A673 (cell line): ENCODE data around the gene XRCC1.
"Not testable (repeated sequence)": the region's sequence is repeated elsewhere in the genome, so short reads cannot be mapped to it uniquely, and the experiment has no call there.

Experiments
- EZH2 ChIP-seq: fragments of 200-600 bp; sonication (generic); IDR thresholded peaks from 2 replicates; pipeline ENCODE4 v1.6.1; 2017; ENCODE audit warnings: borderline replicate concordance, low read depth, mild to moderate bottlenecking, mixed read lengths, antibody characterized with exemption, low read length; ENCODE audit not compliant: poor library complexity, severe bottlenecking
- TF ChIP-seq, protein P1 (sequence below): fragments of 300-800, 200-600 bp; sonication (generic); conservative IDR thresholded peaks from 2 replicates; pipeline ENCODE4 v1.5.1; 2017; ENCODE audit warnings: low read depth, mild to moderate bottlenecking, antibody characterized with exemption, low read length, moderate library complexity, mixed read lengths

DNA sequence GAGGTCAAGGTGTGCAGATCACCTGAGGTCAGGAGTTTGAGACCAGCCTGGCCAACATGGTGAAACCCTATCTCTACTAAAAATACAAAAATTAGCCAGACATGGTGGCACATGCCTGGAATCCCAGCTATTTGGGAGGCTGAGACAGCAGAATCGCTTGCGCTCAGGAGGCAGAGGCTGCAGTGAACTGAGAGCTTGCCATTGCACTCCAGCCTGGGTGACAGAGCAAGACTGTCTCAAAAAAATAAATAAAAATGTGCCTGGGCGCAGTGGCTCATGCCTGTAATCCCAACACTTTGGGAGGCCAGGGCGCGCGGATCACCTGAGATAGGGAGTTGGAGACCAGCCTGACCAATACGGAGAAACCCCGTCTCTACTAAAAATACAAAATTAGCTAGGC lies 51.6 kb downstream of the XRCC1 start:
- TF ChIP-seq, protein P1, sequence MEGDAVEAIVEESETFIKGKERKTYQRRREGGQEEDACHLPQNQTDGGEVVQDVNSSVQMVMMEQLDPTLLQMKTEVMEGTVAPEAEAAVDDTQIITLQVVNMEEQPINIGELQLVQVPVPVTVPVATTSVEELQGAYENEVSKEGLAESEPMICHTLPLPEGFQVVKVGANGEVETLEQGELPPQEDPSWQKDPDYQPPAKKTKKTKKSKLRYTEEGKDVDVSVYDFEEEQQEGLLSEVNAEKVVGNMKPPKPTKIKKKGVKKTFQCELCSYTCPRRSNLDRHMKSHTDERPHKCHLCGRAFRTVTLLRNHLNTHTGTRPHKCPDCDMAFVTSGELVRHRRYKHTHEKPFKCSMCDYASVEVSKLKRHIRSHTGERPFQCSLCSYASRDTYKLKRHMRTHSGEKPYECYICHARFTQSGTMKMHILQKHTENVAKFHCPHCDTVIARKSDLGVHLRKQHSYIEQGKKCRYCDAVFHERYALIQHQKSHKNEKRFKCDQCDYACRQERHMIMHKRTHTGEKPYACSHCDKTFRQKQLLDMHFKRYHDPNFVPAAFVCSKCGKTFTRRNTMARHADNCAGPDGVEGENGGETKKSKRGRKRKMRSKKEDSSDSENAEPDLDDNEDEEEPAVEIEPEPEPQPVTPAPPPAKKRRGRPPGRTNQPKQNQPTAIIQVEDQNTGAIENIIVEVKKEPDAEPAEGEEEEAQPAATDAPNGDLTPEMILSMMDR: not testable (repeated sequence)
- not testable (repeated sequence) for TF ChIP-seq EZH2
